A673 (cell line): ENCODE data around the gene OPN1MW3. TPM values are rescaled to one million over a fixed set of nuclear protein-coding genes. Genes with fewer than 3 reads are reported as not detected.
"Not testable (repeated sequence)": the region's sequence is repeated elsewhere in the genome, so short reads cannot be mapped to it uniquely, and the experiment has no call there.

ENCODE experiments used
- BruUV-seq: library from RNA; stranded (reverse); fragments of 400-500 nt; replicated peaks from 2 replicates; lab custom pipeline; 2021; lab: Mats Ljungman, UMichigan
- CTCF ChIA-PET: fragments of 300-600 bp; sonication (Branson Sonifier 250); formaldehyde crosslinking; loops from one replicate; lab custom pipeline; 2022; ENCODE audit warnings: antibody characterized with exemption; lab: Charles Lee
- POLR2A ChIA-PET: fragments of 300-600 bp; sonication (Branson Sonifier 250); formaldehyde crosslinking; loops from one replicate; lab custom pipeline; 2022; ENCODE audit warnings: antibody characterized with exemption; ENCODE audit not compliant: low non-redundant PET; lab: Charles Lee
- DNase-seq: peaks from one replicate; pipeline ENCODE4 v3.0.0-alpha.2; 2015; ENCODE audit warnings: low spot score
- H3K27ac ChIP-seq: fragments of 200-600 bp; sonication (generic); 2 replicates; pipeline ENCODE4 v1.5.1; 2016; ENCODE audit warnings: mixed run types, low read depth, mild to moderate bottlenecking, mixed read lengths, antibody characterized with exemption, low read length; ENCODE audit not compliant: poor library complexity, severe bottlenecking
- H3K27me3 ChIP-seq: fragments of 200-600 bp; sonication (generic); replicated peaks from 2 replicates; pipeline ENCODE4 v1.6.1; 2017; ENCODE audit warnings: mixed run types, low read depth, mild to moderate bottlenecking, mixed read lengths, antibody characterized with exemption, low read length; ENCODE audit not compliant: insufficient read depth, poor library complexity
- H3K36me3 ChIP-seq: fragments of 200-600 bp; sonication (generic); 2 replicates; pipeline ENCODE4 v1.6.1; 2016; ENCODE audit warnings: mixed run types, mild to moderate bottlenecking, mixed read lengths, antibody characterized with exemption, low read length; ENCODE audit not compliant: insufficient read depth, poor library complexity, severe bottlenecking
- H3K4me1 ChIP-seq: fragments of 200-600 bp; sonication (generic); 2 replicates; pipeline ENCODE4 v1.6.1; 2017; ENCODE audit warnings: mixed run types, mild to moderate bottlenecking, mixed read lengths, antibody characterized with exemption, low read length; ENCODE audit not compliant: insufficient read depth, poor library complexity, severe bottlenecking
- H3K4me3 ChIP-seq: fragments of 200-600 bp; sonication (generic); 2 replicates; pipeline ENCODE4 v1.5.1; 2016; ENCODE audit warnings: low read depth, mixed run types, mild to moderate bottlenecking, mixed read lengths, low read length; ENCODE audit not compliant: poor library complexity, severe bottlenecking
- H3K9me3 ChIP-seq: fragments of 200-600 bp; sonication (generic); 2 replicates; pipeline ENCODE4 v1.6.1; 2016; ENCODE audit warnings: mixed run types, low read depth, mild to moderate bottlenecking, mixed read lengths, antibody characterized with exemption, low read length; ENCODE audit not compliant: poor library complexity, severe bottlenecking
- EZH2 ChIP-seq: fragments of 200-600 bp; sonication (generic); IDR thresholded peaks from 2 replicates; pipeline ENCODE4 v1.6.1; 2017; ENCODE audit warnings: borderline replicate concordance, low read depth, mild to moderate bottlenecking, mixed read lengths, antibody characterized with exemption, low read length; ENCODE audit not compliant: poor library complexity, severe bottlenecking
- intact Hi-C: fragments of 100-400 bp; cut with micrococcal nuclease; formaldehyde crosslinking; loops from one replicate; pipeline ENCODE4 v1.10.0; 2022; ENCODE audit not compliant: unreplicated experiment
- total RNA-seq: library from RNA; stranded (reverse); gene quantifications from 2 replicates; pipeline ENCODE4 v1.2.3, GENCODE V29; 2021
- TF ChIP-seq, protein P1 (sequence below): fragments of 300-800, 200-600 bp; sonication (generic); conservative IDR thresholded peaks from 2 replicates; pipeline ENCODE4 v1.5.1; 2017; ENCODE audit warnings: low read depth, mild to moderate bottlenecking, antibody characterized with exemption, low read length, moderate library complexity, mixed read lengths

Gene OPN1MW3
- total RNA-seq, 1 experiment from 2014 or later = not detected

DNA sequence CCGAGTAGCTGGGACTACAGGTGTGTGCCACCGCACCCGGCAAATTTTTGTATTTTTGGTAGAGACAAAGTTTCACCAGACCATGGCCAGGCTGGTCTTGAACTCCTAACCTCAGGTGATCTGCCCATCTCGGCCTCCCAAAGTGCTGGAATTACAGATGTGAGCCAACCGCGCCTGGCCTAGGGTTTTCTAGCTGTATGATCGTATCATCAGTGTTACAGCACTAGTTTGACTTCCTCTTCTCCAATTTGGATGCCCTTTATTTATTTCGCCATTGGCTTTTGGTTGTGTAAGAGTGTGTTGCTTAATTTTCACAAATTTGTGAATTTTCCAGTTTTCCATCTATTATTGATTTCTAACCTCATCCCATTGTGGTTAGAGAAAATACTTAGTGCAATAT, 43.4 kb downstream of the OPN1MW3 start:
- ChIA-PET CTCF (no interaction called here), POLR2A (no interaction called here)
- no TSS peak for BruUV-seq
- Histone ChIP-seq H3K4me3 (no peak overlapping the region), H3K36me3 (no peaks in the 10 kb centered on the region), H3K27ac (no peak overlapping the region), H3K27me3 (no peaks in the 10 kb centered on the region), H3K4me1 (no peaks in the 10 kb centered on the region), H3K9me3 (no peaks in the 10 kb centered on the region)
- intact Hi-C loops = no loop called here
- DNase-seq = no peak
- TF ChIP-seq EZH2 = no peak
- TF ChIP-seq, protein P1, sequence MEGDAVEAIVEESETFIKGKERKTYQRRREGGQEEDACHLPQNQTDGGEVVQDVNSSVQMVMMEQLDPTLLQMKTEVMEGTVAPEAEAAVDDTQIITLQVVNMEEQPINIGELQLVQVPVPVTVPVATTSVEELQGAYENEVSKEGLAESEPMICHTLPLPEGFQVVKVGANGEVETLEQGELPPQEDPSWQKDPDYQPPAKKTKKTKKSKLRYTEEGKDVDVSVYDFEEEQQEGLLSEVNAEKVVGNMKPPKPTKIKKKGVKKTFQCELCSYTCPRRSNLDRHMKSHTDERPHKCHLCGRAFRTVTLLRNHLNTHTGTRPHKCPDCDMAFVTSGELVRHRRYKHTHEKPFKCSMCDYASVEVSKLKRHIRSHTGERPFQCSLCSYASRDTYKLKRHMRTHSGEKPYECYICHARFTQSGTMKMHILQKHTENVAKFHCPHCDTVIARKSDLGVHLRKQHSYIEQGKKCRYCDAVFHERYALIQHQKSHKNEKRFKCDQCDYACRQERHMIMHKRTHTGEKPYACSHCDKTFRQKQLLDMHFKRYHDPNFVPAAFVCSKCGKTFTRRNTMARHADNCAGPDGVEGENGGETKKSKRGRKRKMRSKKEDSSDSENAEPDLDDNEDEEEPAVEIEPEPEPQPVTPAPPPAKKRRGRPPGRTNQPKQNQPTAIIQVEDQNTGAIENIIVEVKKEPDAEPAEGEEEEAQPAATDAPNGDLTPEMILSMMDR = no peak

DNA sequence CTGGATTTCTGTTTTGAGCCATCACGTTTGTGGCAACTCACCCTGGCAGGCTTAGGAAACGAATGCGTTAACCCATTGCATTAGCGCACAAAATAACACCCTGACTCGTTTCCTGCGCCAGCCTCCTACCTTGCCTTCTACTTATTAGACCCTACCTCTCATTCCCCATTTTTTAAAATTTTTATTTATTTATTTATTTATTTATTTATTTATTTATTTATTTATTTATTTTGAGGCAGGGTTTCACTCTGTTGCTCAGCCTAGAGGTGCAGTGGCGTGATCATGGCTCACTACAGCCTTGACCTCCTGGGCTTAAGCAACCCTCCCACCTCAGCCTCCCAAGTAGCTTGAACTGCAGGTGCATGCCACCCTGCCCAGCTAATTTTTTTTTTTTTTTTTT, 45.6 kb downstream of the OPN1MW3 start:
- H3K27ac ChIP-seq, H3K4me3 ChIP-seq, BruUV-seq, H3K4me1 ChIP-seq, intact Hi-C loops, DNase-seq, H3K27me3 ChIP-seq, POLR2A ChIA-PET, H3K9me3 ChIP-seq, H3K36me3 ChIP-seq: not testable (repeated sequence)
- CTCF ChIA-PET = interaction anchor here (0.7 kb wide), 1 partner anchor 27 kb away, joined by 10 read pairs; no protein-coding TSS in a partner anchor

DNA sequence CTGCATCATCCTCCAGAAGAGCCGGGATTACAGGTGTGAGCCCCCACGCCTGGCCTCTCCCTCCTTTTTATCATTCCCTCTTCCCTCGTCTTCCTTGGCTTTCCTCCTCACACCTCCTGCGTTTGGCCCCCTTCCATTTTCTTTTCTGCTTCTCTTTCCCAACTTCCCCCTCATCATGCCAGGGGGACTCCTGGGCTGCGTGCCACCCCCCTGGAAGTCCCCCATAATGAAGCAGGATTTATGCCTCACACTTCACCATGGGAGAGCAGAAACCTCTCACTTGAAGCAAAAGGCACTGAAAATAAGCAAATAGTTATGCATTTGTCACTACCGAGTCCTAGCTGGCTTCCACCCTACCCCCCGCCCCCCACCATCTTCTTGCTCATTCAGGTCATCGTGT, 46.1 kb downstream of the OPN1MW3 start:
- ChIA-PET CTCF (interaction anchor here (0.7 kb wide), 1 partner anchor 27 kb away, joined by 10 read pairs; no protein-coding TSS in a partner anchor), POLR2A (no interaction called here)
- no peak for DNase-seq
- no TSS peak for BruUV-seq
- no peak for TF ChIP-seq EZH2
- TF ChIP-seq, protein P1 = no peak
- intact Hi-C loops = no loop called here
- H3K27me3 ChIP-seq = no peaks in the 10 kb centered on the region
- no peaks in the 10 kb centered on the region for H3K36me3 ChIP-seq
- H3K4me1 ChIP-seq = no peaks in the 10 kb centered on the region
- no peak overlapping the region for H3K4me3 ChIP-seq
- H3K9me3 ChIP-seq = no peaks in the 10 kb centered on the region
- no peak overlapping the region for H3K27ac ChIP-seq

DNA sequence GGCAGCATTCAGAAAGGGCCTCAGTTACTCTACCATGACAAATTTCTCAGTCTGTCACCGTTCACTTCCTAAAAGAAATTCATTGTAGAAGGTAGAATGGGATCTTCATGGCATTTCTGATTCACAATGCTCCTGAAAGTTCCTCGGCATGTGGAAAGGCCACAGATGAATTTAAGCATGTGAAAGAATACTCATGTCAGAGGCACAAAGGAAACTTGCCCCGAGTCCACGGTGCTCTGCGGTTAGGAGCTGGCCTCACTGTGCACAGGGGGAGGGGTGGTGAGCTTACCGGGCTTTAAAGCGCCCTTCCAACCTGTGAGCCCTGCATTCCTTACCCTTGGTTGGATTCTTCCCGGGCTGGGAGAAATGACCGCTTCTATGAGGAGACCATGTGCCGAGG, 47.5 kb downstream of the OPN1MW3 start:
- Histone ChIP-seq H3K4me1 (no peaks in the 10 kb centered on the region), H3K36me3 (no peaks in the 10 kb centered on the region), H3K27ac (no peak overlapping the region), H3K4me3 (no peak overlapping the region), H3K9me3 (no peaks in the 10 kb centered on the region), H3K27me3 (no peaks in the 10 kb centered on the region)
- no peak for DNase-seq
- no peak for TF ChIP-seq EZH2
- TF ChIP-seq, protein P1 = no peak
- CTCF ChIA-PET = no interaction called here
- POLR2A ChIA-PET = no interaction called here
- BruUV-seq = no TSS peak
- intact Hi-C loops = no loop called here
